Measurements from ENCODE around the gene CFAP43. TPM values are rescaled to one million over a fixed set of nuclear protein-coding genes. Genes with fewer than 3 reads are reported as not detected.
"Not testable (repeated sequence)": the region's sequence is repeated elsewhere in the genome, so short reads cannot be mapped to it uniquely, and the experiment has no call there.

Gene CFAP43
- total and polyA plus RNA-seq, 12 donors = 0.28 to 4.2 (median 1.3) TPM

DNA sequence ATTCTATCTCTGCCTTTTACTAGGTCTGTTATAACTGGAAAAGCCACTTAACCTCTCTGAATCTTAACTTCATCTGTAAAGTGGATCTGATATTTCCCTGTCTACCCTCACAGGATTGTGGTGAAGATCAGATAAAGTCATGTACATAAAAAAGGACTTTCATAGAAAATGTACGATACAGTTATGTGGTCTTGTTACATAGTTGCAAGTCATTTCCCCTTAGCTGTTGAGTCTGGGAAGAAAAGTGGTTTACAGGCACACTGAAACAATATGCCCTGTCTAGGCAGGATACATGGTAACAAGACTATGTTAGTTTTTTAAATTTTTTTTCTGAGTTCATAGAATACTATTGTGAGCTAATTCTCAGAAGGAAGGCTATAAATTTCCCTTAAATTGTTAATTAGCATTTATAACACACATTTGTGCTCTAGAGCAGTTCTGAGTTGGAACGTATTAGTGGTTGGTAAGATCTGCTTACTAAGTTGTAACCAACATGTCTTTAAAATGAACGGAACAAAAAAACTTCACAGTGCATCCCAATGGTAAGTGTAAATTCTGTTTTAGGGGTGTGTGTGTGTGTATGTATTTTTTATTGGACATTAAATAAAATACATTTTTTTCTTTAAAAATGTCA is 15.5 kb upstream of the CFAP43 start:
- Histone ChIP-seq H3K27ac (no peak overlapping the region), H3K4me1 (replicated peaks in 1 of 2) (peaks cover 0 to 3% of the 10 kb centered on the region in 2 donors), H3K9me3 (replicated peaks in 1 of 3) (no peaks in the 10 kb centered on the region), H3K36me3 (replicated peaks in 1 of 2) (no peaks in the 10 kb centered on the region), H3K27me3 (no peaks in the 10 kb centered on the region), H3K4me3 (no peak overlapping the region)
- intact Hi-C loops (cut with DNase I) = no loop called here
- DNase-seq = no peak
- no peak for TF ChIP-seq POLR2A (IDR thresholded peaks at IDR 0.05)
- TF ChIP-seq CTCF (IDR thresholded peaks at IDR 0.05) = no peak
- WGBS, 4 donors = 65 to 80% (median 74%) methylated on average over 3 of the region's 3 CpGs

- Histone ChIP-seq H3K27ac (no peak overlapping the region), H3K36me3 (replicated peaks in 1 of 2) (no peaks in the 10 kb centered on the region), H3K4me1 (replicated peaks in 1 of 2) (no peaks in the 10 kb centered on the region), H3K9me3 (replicated peaks in 1 of 3) (no peaks in the 10 kb centered on the region), H3K27me3 (no peaks in the 10 kb centered on the region), H3K4me3 (no peak overlapping the region)
- 32 to 53% (median 38%) methylated on average over 2 of the region's 2 CpGs for WGBS, 4 donors
- peak in 1 of 7 donors; percentile 28 for DNase-seq
- TF ChIP-seq CTCF (IDR thresholded peaks at IDR 0.05) (no peak), POLR2A (IDR thresholded peaks at IDR 0.05) (no peak)
- intact Hi-C loops (cut with DNase I) = no loop called here
Observed at GRCh38 chr10:104246976-104247375, 14.8 kb upstream of the CFAP43 start.

GRCh38 chr10:104245066-104245632 is 13.0 kb upstream of the CFAP43 start:
- H3K4me3 ChIP-seq = no peak overlapping the region
- no peaks in the 10 kb centered on the region for H3K27me3 ChIP-seq
- no peaks in the 10 kb centered on the region for H3K9me3 ChIP-seq (replicated peaks in 1 of 3)
- no peaks in the 10 kb centered on the region for H3K4me1 ChIP-seq (replicated peaks in 1 of 2)
- H3K27ac ChIP-seq = no peak overlapping the region
- intact Hi-C loops (cut with DNase I) = no loop called here
- 92 to 96% (median 94%) methylated on average over 6 to 34 of the region's 34 CpGs for WGBS, 4 donors
- DNase-seq = no peak
- TF ChIP-seq CTCF (IDR thresholded peaks at IDR 0.05) (no peak), POLR2A (IDR thresholded peaks at IDR 0.05) (no peak)
- no peaks in the 10 kb centered on the region for H3K36me3 ChIP-seq (replicated peaks in 1 of 2)

GRCh38 chr10:104243512-104243911 is 11.3 kb upstream of the CFAP43 start:
- WGBS, 4 donors = 38 to 51% (median 46%) methylated on average over 5 of the region's 5 CpGs
- intact Hi-C loops (cut with DNase I) = no loop called here
- Histone ChIP-seq H3K4me3 (no peak overlapping the region), H3K27me3 (no peaks in the 10 kb centered on the region), H3K4me1 (replicated peaks in 1 of 2) (no peaks in the 10 kb centered on the region), H3K36me3 (replicated peaks in 1 of 2) (no peaks in the 10 kb centered on the region), H3K27ac (no peak overlapping the region), H3K9me3 (replicated peaks in 1 of 3) (no peaks in the 10 kb centered on the region)
- no peak for TF ChIP-seq CTCF (IDR thresholded peaks at IDR 0.05)
- TF ChIP-seq POLR2A (IDR thresholded peaks at IDR 0.05) = no peak
- DNase-seq = no peak

DNA sequence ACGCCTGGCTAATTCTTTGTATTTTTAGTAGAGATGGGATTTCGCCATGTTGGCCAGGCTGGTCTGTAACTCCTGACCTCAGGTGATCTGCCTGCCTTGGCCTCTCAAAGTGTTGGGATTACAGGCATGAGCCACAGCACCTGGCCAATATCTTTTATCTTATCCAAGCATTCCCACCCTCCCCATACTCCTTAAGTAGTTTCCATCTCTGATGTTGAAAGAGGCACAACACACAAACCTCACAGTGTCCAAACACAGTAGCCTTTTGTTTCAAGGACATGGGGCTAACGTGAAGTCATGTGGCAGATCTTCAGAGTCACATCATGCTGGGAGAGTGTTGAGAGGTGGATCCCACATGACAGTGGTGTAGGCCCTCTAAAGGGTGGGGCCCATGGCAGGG is 10.8 kb upstream of the CFAP43 start:
- H3K27ac ChIP-seq; H3K4me3 ChIP-seq; H3K9me3 ChIP-seq (replicated peaks in 1 of 3); H3K4me1 ChIP-seq (replicated peaks in 1 of 2); intact Hi-C loops (cut with DNase I); H3K36me3 ChIP-seq (replicated peaks in 1 of 2); H3K27me3 ChIP-seq: not testable (repeated sequence)
- 65 to 78% (median 75%) methylated on average over 3 of the region's 3 CpGs for WGBS, 4 donors
- DNase-seq = peak in 1 of 7 donors; percentile 21

Measured in adrenal gland (tissue), 12 donors.